ENCODE results near the gene GPM6B. TPM values are rescaled to one million over a fixed set of nuclear protein-coding genes. Genes with fewer than 3 reads are reported as not detected.

GPM6B gene
- total RNA-seq, 1 donor from 2014 or later = not detected

DNA sequence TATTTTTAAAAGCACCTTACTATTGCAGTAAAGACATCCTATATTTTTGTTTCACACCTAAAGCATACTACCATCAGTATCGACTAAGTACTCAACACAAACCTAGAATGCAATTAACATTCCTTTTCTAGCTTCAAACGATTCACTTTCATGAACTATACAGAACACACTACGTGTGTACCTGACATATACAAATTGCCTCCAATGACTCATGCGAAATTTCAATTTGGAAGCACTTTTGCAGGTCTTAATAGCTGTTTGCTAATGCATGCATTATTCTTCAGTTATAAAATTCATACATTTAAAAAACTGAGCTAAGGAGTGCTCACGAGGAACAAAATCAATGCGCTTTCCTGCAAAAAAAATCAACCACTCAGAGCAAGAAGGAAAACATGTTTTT is 19.7 kb upstream of the GPM6B start:
- H3K9me3 Mint-ChIP-seq = no peaks in the 10 kb centered on the region
- no peak overlapping the region for H3K4me3 Mint-ChIP-seq
- intact Hi-C loops (cut with micrococcal nuclease) = no loop called here
- H3K36me3 Mint-ChIP-seq (ENCODE audit: low read depth) = no peaks in the 10 kb centered on the region
- no peak for DNase-seq (ENCODE audit: low spot score)
- H3K4me1 Mint-ChIP-seq (ENCODE audit: low read depth) = no peaks in the 10 kb centered on the region
- H3K27ac Mint-ChIP-seq = no peak overlapping the region
- H3K27me3 Mint-ChIP-seq (ENCODE audit: insufficient read depth) = peaks cover 2% of the 10 kb centered on the region

DNA sequence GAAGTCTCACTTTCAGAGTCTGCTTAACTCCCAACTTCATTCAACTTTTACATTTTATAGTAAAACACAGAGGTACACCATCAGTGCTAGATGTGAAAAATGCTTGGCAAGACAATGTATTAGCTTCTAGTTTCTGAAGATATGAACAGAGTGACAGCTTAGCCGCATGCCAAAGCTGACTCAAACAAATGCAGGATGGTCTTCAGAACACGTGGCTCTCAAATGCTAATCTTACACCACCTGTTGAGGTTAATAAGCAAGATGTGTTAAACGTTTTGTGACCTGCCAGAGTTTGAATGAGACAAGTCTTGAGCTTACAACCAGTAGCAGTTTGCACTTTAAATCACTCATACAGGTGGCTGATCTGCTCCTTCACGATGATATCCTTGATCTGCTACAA is 18.9 kb upstream of the GPM6B start:
- no peak overlapping the region for H3K27ac Mint-ChIP-seq
- peaks cover 2% of the 10 kb centered on the region for H3K27me3 Mint-ChIP-seq (ENCODE audit: insufficient read depth)
- no peaks in the 10 kb centered on the region for H3K9me3 Mint-ChIP-seq
- intact Hi-C loops (cut with micrococcal nuclease) = no loop called here
- no peak overlapping the region for H3K4me3 Mint-ChIP-seq
- no peaks in the 10 kb centered on the region for H3K4me1 Mint-ChIP-seq (ENCODE audit: low read depth)
- no peaks in the 10 kb centered on the region for H3K36me3 Mint-ChIP-seq (ENCODE audit: low read depth)
- DNase-seq (ENCODE audit: low spot score) = no peak

DNA sequence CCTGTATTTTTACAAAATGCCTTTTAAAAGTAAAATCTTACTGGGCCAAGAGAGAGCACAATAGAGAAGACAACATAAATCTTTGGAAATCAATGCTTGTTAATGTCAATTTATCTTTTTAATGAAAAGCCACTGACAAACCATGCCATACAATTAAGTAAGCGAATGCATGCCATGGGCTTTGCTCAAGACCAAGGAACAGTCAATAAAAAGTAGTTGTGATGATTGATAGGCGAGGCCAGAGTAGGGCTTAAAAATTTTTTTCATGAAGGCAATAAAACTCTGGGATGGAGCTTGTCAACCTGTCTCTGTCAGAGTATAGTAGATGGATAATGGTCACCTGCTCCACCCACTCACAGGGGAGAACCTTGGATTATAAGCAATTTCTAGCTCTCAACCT is 17.5 kb upstream of the GPM6B start:
- Mint-ChIP-seq H3K4me1 (ENCODE audit: low read depth) (no peaks in the 10 kb centered on the region), H3K27ac (no peak overlapping the region), H3K9me3 (no peaks in the 10 kb centered on the region), H3K4me3 (no peak overlapping the region), H3K27me3 (ENCODE audit: insufficient read depth) (peaks cover 2% of the 10 kb centered on the region), H3K36me3 (ENCODE audit: low read depth) (no peaks in the 10 kb centered on the region)
- no peak for DNase-seq (ENCODE audit: low spot score)
- intact Hi-C loops (cut with micrococcal nuclease) = no loop called here

DNA sequence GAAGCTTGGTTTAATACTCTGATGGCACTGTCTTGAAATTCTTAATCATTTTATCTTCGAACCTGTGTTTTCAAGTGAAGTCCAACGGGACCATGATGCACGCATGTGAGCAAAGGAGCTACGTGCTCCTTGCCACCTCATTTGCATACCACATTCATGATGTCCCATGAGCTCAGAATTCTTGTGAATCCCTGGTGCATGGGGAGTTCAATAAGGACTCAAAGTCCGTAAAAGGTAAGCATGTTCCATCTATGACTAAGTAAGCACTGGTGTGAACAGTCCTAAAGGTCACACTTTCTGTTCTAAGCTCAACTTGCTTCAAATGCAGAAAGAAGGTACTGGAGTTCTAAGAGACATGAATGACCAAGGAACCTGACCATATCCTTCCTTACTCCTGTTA is 13.1 kb upstream of the GPM6B start:
- Mint-ChIP-seq H3K4me3 (no peak overlapping the region), H3K4me1 (ENCODE audit: low read depth) (no peaks in the 10 kb centered on the region), H3K27me3 (ENCODE audit: insufficient read depth) (no peaks in the 10 kb centered on the region), H3K9me3 (no peaks in the 10 kb centered on the region), H3K36me3 (ENCODE audit: low read depth) (no peaks in the 10 kb centered on the region), H3K27ac (no peak overlapping the region)
- no peak for DNase-seq (ENCODE audit: low spot score)
- intact Hi-C loops (cut with micrococcal nuclease) = no loop called here

DNA sequence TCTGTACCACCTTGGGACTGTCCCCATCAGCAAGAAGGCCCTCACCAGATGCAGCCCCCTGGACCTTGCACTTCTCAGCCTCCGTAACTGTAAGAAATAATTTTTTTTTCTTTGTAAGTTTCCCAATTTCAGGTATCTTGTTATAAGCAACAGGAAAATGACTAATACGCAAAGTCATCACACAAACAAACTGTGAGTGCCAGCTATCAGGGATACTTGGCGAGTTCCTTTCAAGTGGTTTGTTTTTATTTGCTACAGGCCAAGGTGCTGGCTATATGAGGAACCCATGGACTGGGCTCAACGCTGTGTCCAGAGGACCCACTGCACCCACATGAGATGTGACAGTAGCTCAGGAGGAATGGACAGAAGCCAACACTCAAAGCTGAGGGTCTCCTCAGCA is 11.5 kb upstream of the GPM6B start:
- intact Hi-C loops (cut with micrococcal nuclease) = no loop called here
- Mint-ChIP-seq H3K27me3 (ENCODE audit: insufficient read depth) (no peaks in the 10 kb centered on the region), H3K9me3 (no peaks in the 10 kb centered on the region), H3K27ac (no peak overlapping the region), H3K4me1 (ENCODE audit: low read depth) (no peaks in the 10 kb centered on the region), H3K4me3 (no peak overlapping the region), H3K36me3 (ENCODE audit: low read depth) (no peaks in the 10 kb centered on the region)
- DNase-seq (ENCODE audit: low spot score) = no peak

DNA sequence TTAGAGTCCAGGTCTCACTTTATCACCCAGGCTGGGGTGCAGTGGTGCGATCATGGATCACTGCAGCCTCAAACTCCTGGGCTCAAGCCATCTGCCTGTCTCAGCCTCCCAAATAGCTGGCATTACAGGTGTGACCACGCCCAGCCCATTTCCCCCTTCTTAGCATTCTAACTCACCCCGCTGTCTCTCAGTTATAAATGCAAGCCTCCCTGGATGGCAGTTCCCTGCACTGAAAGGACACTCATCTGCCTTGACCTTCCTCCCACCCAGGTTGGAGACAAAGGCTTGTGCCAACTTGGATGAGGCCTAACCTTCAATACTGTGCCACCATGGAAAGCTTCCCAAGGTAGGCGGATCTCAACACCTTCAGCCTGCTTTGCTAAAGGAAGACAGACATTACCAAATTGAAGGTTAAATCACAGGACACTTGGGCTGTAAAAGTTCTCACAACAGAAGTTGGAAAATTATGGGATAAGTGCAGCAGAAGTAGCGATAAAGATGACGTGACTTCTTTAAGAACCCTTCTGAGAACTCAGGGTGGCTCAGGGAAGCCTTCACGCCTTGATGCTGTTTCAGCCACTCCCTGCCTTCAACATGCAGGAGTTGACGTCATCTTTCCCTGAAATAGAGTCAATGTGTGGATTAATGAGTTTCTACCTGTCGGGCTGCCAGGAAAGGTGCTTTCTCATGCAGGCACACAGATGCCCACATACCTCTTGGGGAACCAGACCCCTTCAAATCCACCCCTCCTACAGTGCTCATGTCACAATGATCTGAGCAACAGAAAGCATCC is 10.6 kb upstream of the GPM6B start:
- Mint-ChIP-seq H3K27ac (no peak overlapping the region), H3K9me3 (no peaks in the 10 kb centered on the region), H3K27me3 (ENCODE audit: insufficient read depth) (no peaks in the 10 kb centered on the region), H3K4me3 (no peak overlapping the region), H3K36me3 (ENCODE audit: low read depth) (no peaks in the 10 kb centered on the region), H3K4me1 (ENCODE audit: low read depth) (no peaks in the 10 kb centered on the region)
- no peak for DNase-seq (ENCODE audit: low spot score)
- intact Hi-C loops (cut with micrococcal nuclease) = no loop called here

DNA sequence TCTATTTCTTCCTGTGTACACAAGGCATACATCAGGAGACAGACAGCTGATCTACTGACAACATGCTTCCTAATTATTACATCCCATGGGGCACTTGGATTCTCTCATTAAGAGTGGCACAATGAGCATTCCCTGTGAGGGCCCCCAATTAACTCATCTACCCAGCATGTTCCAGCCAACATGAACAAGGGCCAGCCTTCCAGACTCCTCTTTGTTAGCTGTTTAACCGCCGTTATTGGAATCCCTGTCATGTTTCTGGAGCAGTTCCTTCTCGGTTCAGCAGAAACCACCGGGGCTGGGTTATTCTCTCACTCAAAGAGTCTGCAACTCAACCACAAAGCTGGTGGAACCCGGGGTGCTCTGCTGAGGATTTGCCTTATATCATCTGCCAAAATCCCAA is 9.9 kb upstream of the GPM6B start:
- Mint-ChIP-seq H3K4me1 (ENCODE audit: low read depth) (no peaks in the 10 kb centered on the region), H3K27ac (no peak overlapping the region)

DNA sequence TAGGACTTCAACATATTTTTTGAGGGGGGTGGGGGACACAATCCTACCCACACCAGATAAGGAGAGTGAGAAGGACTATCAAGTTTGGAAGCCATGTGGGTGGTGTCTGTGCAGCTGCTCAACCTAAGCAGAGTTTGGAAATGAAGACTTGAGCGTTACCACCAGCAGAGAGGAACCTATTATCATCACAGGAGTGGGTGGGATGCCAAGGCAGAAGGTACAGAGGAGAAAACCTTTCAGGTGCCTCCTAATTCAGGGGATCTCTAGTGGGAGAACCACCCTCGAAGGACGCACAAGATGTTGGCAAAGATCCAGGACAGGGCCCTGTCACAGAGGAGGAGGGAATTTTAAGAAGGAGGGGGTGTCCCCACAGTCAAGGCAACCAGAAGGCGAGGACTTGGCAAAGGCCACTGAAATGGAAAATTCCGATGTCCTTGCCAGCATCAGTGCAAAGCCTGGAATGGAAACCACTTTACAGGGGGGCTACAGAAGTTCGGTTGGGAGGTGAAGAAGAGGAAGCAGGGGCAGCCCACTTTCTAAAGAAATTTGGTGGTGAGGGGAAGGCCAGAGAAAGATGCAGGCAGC is 8.4 kb upstream of the GPM6B start:
- Mint-ChIP-seq H3K9me3 (no peaks in the 10 kb centered on the region), H3K4me1 (ENCODE audit: low read depth) (no peaks in the 10 kb centered on the region), H3K27ac (no peak overlapping the region), H3K27me3 (ENCODE audit: insufficient read depth) (peaks cover 5% of the 10 kb centered on the region), H3K4me3 (no peak overlapping the region), H3K36me3 (ENCODE audit: low read depth) (no peaks in the 10 kb centered on the region)
- no peak for DNase-seq (ENCODE audit: low spot score)
- intact Hi-C loops (cut with micrococcal nuclease) = no loop called here

More for the DNA sequence above, 9.9 kb upstream of the GPM6B start:
- intact Hi-C loops (cut with micrococcal nuclease) = no loop called here
- Mint-ChIP-seq H3K4me3 (no peak overlapping the region), H3K9me3 (no peaks in the 10 kb centered on the region), H3K36me3 (ENCODE audit: low read depth) (no peaks in the 10 kb centered on the region), H3K27me3 (ENCODE audit: insufficient read depth) (no peaks in the 10 kb centered on the region)
- no peak for DNase-seq (ENCODE audit: low spot score)

DNA sequence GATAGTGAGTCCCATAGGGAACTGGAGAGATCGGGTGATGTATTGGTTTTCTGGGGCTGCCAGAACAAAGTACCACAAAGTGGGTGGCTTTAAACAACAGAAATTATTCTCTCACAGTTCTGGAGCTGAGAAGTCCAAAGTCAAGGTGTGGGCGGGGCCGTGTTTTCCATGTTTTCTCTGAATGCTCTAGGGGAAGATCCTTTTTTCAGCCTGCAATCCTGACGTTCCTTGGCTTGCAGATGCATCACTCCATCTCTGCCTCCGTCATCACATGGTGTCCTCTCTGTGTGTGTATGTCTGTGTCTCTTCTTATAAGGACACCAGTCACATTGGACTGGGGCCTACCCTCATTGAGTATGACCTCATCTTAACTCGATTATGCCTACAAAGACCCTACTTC is 7.9 kb upstream of the GPM6B start:
- H3K27me3 Mint-ChIP-seq (ENCODE audit: insufficient read depth) = peaks cover 5% of the 10 kb centered on the region
- intact Hi-C loops (cut with micrococcal nuclease) = no loop called here
- DNase-seq (ENCODE audit: low spot score) = no peak
- H3K36me3 Mint-ChIP-seq (ENCODE audit: low read depth) = no peaks in the 10 kb centered on the region
- no peak overlapping the region for H3K27ac Mint-ChIP-seq
- no peaks in the 10 kb centered on the region for H3K4me1 Mint-ChIP-seq (ENCODE audit: low read depth)
- no peak overlapping the region for H3K4me3 Mint-ChIP-seq
- no peaks in the 10 kb centered on the region for H3K9me3 Mint-ChIP-seq

DNA sequence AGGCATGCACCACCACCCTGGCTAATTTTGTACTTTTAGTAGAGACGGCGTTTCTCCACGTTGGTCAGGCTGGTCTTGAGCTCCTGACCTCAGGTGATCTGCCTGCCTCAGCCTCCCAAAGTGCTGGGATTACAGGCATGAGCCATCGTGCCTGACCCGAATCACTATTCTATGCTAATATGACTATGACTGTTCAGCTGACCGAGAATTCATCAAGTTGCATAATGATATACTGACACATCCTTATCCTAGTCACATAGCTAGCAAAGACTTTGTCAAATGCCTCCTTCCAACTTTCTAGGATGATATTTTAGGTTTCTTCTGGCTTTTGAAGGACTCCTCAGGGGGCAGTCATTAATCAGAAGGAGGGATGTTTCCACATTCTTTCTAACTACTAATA is 4.8 kb upstream of the GPM6B start:
- Mint-ChIP-seq H3K4me1 (ENCODE audit: low read depth) (no peaks in the 10 kb centered on the region), H3K36me3 (ENCODE audit: low read depth) (no peaks in the 10 kb centered on the region), H3K27me3 (ENCODE audit: insufficient read depth) (peaks cover 5% of the 10 kb centered on the region), H3K27ac (no peak overlapping the region), H3K9me3 (no peaks in the 10 kb centered on the region), H3K4me3 (no peak overlapping the region)
- intact Hi-C loops (cut with micrococcal nuclease) = no loop called here
- no peak for DNase-seq (ENCODE audit: low spot score)

DNA sequence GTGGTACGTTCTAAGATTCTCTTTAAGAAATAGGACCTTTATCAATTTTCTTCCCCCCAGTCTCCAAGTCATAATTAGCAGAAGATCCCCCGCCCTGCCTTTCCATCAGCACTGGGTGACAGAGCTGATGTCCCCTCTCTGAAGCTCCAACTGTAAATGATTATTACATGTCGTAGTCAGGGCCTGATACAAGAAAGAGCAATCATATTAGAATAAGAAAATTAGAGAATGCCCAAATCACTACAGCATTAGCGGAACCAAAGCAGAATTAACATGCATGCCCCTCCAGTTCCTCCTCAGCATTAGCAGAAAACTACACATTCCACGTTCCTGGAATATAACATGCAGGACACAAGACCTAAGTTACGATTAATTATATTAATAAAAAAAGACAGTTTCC is 717 bp downstream of the GPM6B start:
- Mint-ChIP-seq H3K4me1 (ENCODE audit: low read depth) (no peaks in the 10 kb centered on the region), H3K27ac (no peak overlapping the region), H3K27me3 (ENCODE audit: insufficient read depth) (peaks cover 10% of the 10 kb centered on the region)

DNA sequence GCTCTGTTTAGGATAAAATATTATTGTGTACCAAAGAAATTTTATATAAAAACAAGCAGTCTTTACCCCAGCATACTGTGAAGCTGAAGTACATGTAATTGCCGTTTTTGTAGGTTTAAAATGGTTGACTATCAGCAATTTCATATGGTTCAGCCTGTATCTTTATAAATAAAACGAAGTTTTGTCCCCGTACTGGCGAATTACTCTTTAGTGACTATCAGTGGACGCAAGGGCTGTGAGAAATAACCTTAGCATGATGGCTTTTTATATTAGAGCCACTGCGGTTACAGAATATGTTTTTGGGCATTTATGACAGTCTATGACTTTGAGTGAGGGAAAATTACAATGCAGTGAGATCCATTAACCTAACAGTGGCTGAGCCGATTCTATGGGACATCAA is 1.2 kb downstream of the GPM6B start:
- intact Hi-C loops (cut with micrococcal nuclease) = no loop called here
- Mint-ChIP-seq H3K27ac (no peak overlapping the region), H3K9me3 (no peaks in the 10 kb centered on the region), H3K27me3 (ENCODE audit: insufficient read depth) (peaks cover 6% of the 10 kb centered on the region), H3K4me1 (ENCODE audit: low read depth) (no peaks in the 10 kb centered on the region), H3K36me3 (ENCODE audit: low read depth) (no peaks in the 10 kb centered on the region), H3K4me3 (no peak overlapping the region)
- DNase-seq (ENCODE audit: low spot score) = no peak

More for the DNA sequence above, 717 bp downstream of the GPM6B start:
- intact Hi-C loops (cut with micrococcal nuclease) = no loop called here
- Mint-ChIP-seq H3K36me3 (ENCODE audit: low read depth) (no peaks in the 10 kb centered on the region), H3K4me3 (no peak overlapping the region), H3K9me3 (no peaks in the 10 kb centered on the region)
- no peak for DNase-seq (ENCODE audit: low spot score)

DNA sequence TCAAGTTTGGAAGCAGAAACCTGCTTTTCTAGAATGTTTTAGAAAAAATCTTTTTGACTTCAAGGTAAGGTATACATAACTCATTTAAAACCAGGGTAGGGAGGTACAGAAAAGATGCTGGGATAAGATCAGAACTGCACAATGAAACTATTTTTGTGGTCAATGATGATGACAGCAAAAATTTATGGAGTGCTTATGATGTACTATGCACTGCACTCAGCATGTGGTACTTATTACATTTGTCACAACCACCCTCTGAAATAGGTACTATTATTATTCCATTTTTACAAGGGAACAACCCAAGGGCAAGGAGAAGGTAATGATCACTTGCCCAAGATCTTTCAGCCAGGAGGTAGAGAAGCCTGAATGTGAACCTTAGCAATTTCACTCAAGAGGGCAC is 8.0 kb downstream of the GPM6B start:
- DNase-seq (ENCODE audit: low spot score) = no peak
- no peaks in the 10 kb centered on the region for H3K9me3 Mint-ChIP-seq
- no peak overlapping the region for H3K4me3 Mint-ChIP-seq
- peaks cover 11% of the 10 kb centered on the region for H3K27me3 Mint-ChIP-seq (ENCODE audit: insufficient read depth)
- intact Hi-C loops (cut with micrococcal nuclease) = no loop called here
- H3K27ac Mint-ChIP-seq = no peak overlapping the region
- H3K36me3 Mint-ChIP-seq (ENCODE audit: low read depth) = no peaks in the 10 kb centered on the region
- no peaks in the 10 kb centered on the region for H3K4me1 Mint-ChIP-seq (ENCODE audit: low read depth)

DNA sequence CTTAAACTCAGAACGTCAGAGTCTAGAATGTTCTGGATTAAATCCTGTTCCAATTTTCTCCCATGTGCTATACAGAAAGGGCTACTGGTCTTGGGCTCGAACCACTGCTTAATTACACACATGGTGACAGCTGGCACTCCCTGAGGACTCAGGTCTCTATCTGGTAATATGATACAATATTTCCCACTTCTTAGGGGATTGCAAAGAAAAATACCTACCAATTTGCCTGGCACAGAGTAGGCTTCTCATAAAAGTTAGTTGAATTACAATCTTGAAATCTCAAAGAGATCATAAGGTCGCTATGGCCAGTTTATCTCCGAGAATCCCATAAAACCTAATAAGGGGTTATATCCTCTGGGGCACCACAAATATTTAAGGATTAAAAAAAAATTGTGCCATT is 8.6 kb downstream of the GPM6B start:
- no peaks in the 10 kb centered on the region for H3K9me3 Mint-ChIP-seq
- intact Hi-C loops (cut with micrococcal nuclease) = no loop called here
- H3K27me3 Mint-ChIP-seq (ENCODE audit: insufficient read depth) = peaks cover 9% of the 10 kb centered on the region
- H3K27ac Mint-ChIP-seq = no peak overlapping the region
- DNase-seq (ENCODE audit: low spot score) = no peak
- no peaks in the 10 kb centered on the region for H3K4me1 Mint-ChIP-seq (ENCODE audit: low read depth)
- no peak overlapping the region for H3K4me3 Mint-ChIP-seq
- no peaks in the 10 kb centered on the region for H3K36me3 Mint-ChIP-seq (ENCODE audit: low read depth)

Measured in activated T-helper 1 cell treated with anti-CD3 and anti-CD28 coated beads, Interleukin-12 subunit alpha, Interleukin-12 subunit beta, Interleukin-2, Interleukin-4 antibody, amounts not matched to agents 30 ng/mL and 10 ng/mL and 1 ng/mL, durations not matched to agents 14 hours and 24 hours and 36 hours (primary cell).